COLO829 (cell line): Measurements from ENCODE around the gene CENPQ.

ENCODE experiments used
- DNase-seq: peaks from one replicate; pipeline ENCODE4 v3.0.0; 2012; ENCODE audit warnings: low spot score

Gene CENPQ

GRCh38 chr6:49504666-49505065 is 41.5 kb downstream of the CENPQ start:
- DNase-seq = no peak

GRCh38 chr6:49506569-49507111 is 43.5 kb downstream of the CENPQ start:
- no peak for DNase-seq

- no peak for DNase-seq
These were observed 46.2 kb downstream of the CENPQ start for GRCh38 chr6:49509342-49509741.

GRCh38 chr6:49513153-49513989 is 50.2 kb downstream of the CENPQ start:
- no peak for DNase-seq

GRCh38 chr6:49514571-49515484 is 51.7 kb downstream of the CENPQ start:
- no peak for DNase-seq

- DNase-seq = no peak
These were observed 52.4 kb downstream of the CENPQ start for GRCh38 chr6:49515485-49516146.

GRCh38 chr6:49516147-49516505 is 53.0 kb downstream of the CENPQ start:
- DNase-seq = no peak

GRCh38 chr6:49517919-49518318 is 54.7 kb downstream of the CENPQ start:
- DNase-seq = no peak

- no peak for DNase-seq
These were observed 56.5 kb downstream of the CENPQ start for GRCh38 chr6:49519660-49520059.

GRCh38 chr6:49522710-49523593 is 59.8 kb downstream of the CENPQ start:
- DNase-seq = no peak

- no peak for DNase-seq
These were observed 60.7 kb downstream of the CENPQ start for GRCh38 chr6:49523901-49524300.

GRCh38 chr6:49524541-49524940 is 61.4 kb downstream of the CENPQ start:
- no peak for DNase-seq

- no peak for DNase-seq
These were observed 63.4 kb downstream of the CENPQ start for GRCh38 chr6:49526598-49526997.

- no peak for DNase-seq
These were observed 64.2 kb downstream of the CENPQ start for GRCh38 chr6:49527320-49527719.

- DNase-seq = no peak
These were observed 65.4 kb downstream of the CENPQ start for GRCh38 chr6:49528571-49528970.

- no peak for DNase-seq
These were observed 67.1 kb downstream of the CENPQ start for GRCh38 chr6:49530141-49530776.

- DNase-seq = peak; percentile 80
These were observed 68.8 kb downstream of the CENPQ start for GRCh38 chr6:49531774-49532569.

GRCh38 chr6:49535795-49536194 is 72.6 kb downstream of the CENPQ start:
- no peak for DNase-seq

- DNase-seq = no peak
These were observed 75.9 kb downstream of the CENPQ start for GRCh38 chr6:49539102-49539501.

- peak; percentile 21 for DNase-seq
These were observed 77.4 kb downstream of the CENPQ start for GRCh38 chr6:49540614-49541013.
